Stomach (tissue), 4 donors: ENCODE results near the gene NCL.

ENCODE experiments used
- POLR2A ChIP-seq, 4 donors: fragments of 450-650 bp; IDR thresholded peaks; one replicate each; pipeline ENCODE4 v1.6.1; 2016; ENCODE audit warnings: antibody characterized with exemption in 4 of 4, control low read depth in 2 of 4, mild to moderate bottlenecking in 1 of 4, moderate library complexity in 1 of 4
- TF ChIP-seq, protein P1 (sequence below), 7 experiments: fragments of 450-650 bp in 4 of 7; fragments of 200-600 bp in 3 of 7; sonication (generic) in 3 of 7; IDR thresholded peaks; one replicate each; pipeline ENCODE4 v1.5.1; 2016 to 2019; ENCODE audit warnings: antibody characterized with exemption in 7 of 7, control low read depth in 2 of 7, mild to moderate bottlenecking in 1 of 7

DNA sequence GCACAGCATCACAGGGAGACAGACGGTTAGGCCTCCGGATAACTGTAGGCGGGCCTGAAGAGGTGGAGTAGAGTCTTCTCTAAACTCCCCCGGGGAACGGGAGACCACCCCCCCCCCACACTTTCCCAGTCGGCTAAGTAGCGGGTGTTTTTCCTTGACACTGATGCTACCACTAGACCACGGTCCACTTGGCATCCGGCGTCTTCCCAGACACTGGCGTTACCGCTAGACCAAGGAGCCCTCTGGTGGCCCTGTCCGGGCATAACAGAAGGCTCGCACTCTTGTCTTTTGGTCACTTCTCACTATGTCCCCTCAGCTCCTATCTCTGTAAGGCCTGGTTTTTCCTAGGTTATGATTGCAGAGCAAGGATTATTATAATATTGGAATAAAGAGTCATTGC lies 25.7 kb upstream of the NCL start:
- TF ChIP-seq POLR2A (IDR thresholded peaks at IDR 0.05) = no peak
- TF ChIP-seq, protein P1, sequence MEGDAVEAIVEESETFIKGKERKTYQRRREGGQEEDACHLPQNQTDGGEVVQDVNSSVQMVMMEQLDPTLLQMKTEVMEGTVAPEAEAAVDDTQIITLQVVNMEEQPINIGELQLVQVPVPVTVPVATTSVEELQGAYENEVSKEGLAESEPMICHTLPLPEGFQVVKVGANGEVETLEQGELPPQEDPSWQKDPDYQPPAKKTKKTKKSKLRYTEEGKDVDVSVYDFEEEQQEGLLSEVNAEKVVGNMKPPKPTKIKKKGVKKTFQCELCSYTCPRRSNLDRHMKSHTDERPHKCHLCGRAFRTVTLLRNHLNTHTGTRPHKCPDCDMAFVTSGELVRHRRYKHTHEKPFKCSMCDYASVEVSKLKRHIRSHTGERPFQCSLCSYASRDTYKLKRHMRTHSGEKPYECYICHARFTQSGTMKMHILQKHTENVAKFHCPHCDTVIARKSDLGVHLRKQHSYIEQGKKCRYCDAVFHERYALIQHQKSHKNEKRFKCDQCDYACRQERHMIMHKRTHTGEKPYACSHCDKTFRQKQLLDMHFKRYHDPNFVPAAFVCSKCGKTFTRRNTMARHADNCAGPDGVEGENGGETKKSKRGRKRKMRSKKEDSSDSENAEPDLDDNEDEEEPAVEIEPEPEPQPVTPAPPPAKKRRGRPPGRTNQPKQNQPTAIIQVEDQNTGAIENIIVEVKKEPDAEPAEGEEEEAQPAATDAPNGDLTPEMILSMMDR (IDR thresholded peaks at IDR 0.05) = no peak
